Esophagus squamous epithelium (tissue), 4 donors: ENCODE results near the gene RELN.

ENCODE experiments used
- CTCF ChIP-seq, 6 experiments: fragments of 450-650 bp in 4 of 6; fragments of 200-600 bp in 2 of 6; sonication (generic) in 2 of 6; IDR thresholded peaks; one replicate each; pipeline ENCODE4 v1.5.1; 2016 to 2019; ENCODE audit warnings: antibody characterized with exemption in 6 of 6, mild to moderate bottlenecking in 4 of 6, moderate library complexity in 4 of 6
- POLR2A ChIP-seq, 4 donors: fragments of 450-650 bp; IDR thresholded peaks; one replicate each; pipeline ENCODE4 v1.6.1; 2017; ENCODE audit warnings: antibody characterized with exemption in 4 of 4, mild to moderate bottlenecking in 4 of 4, moderate library complexity in 3 of 4

DNA sequence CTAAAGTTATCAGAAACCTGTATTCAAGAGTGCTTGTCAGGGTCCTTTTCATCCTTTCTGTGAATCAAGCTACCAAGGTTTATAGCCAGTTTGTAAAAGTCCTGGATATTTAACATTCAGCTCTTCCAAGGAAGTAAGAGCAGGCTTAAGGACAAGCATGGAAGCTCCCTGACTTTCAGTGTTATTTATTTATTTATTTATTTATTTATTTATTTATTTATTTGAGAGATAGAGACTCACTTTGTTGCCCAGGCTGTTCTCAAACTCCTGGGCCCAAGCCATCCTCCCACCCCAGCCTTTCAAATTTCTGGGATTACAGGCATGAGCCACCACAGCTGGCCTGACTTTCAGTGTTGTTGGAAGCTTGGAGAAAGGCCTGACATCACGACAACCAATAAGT, 44.4 kb upstream of the RELN start:
- TF ChIP-seq CTCF (IDR thresholded peaks at IDR 0.05), result no peak
- TF ChIP-seq POLR2A (IDR thresholded peaks at IDR 0.05), result no peak
